Measurements from ENCODE around the gene MRPS31.

DNA sequence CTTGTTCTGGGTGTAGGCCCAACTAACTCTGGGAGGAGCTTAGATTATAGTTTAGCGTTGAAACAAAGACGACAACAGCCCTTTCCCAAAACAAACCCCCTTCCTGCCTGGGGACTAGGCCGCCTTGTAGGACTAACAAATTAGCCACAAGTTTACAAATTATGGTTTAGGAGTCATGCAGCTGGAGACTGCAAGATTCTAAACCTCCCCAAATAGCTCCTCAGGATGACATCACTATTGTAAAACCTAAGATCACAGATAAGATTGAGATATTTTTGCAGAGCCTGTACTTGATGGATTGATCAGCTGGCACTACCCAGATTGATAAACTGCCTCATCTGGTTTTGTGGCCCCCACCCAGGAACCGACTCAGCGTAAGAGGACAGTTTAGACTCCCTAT is 16.1 kb upstream of the MRPS31 start:
- TF ChIP-seq, protein P1, sequence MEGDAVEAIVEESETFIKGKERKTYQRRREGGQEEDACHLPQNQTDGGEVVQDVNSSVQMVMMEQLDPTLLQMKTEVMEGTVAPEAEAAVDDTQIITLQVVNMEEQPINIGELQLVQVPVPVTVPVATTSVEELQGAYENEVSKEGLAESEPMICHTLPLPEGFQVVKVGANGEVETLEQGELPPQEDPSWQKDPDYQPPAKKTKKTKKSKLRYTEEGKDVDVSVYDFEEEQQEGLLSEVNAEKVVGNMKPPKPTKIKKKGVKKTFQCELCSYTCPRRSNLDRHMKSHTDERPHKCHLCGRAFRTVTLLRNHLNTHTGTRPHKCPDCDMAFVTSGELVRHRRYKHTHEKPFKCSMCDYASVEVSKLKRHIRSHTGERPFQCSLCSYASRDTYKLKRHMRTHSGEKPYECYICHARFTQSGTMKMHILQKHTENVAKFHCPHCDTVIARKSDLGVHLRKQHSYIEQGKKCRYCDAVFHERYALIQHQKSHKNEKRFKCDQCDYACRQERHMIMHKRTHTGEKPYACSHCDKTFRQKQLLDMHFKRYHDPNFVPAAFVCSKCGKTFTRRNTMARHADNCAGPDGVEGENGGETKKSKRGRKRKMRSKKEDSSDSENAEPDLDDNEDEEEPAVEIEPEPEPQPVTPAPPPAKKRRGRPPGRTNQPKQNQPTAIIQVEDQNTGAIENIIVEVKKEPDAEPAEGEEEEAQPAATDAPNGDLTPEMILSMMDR (IDR thresholded peaks at IDR 0.05; ENCODE audit: insufficient read depth, low read depth, low read length): no peak
- no peak for TF ChIP-seq EZH2 (IDR thresholded peaks at IDR 0.05; ENCODE audit: insufficient read depth, low read length)

Measured in astrocyte (in vitro differentiated cells and primary cell).